HG03439 (cell line): ENCODE data around the gene EFNB2.

Experiments
- ATAC-seq: cut with Tn5 transposase; IDR thresholded peaks from one replicate; pipeline ENCODE4 v1.9.1; 2021; ENCODE audit warnings: mild to moderate bottlenecking, moderate library complexity; ENCODE audit not compliant: unreplicated experiment

The EFNB2 gene

GRCh38 chr13:106487129-106487528 lies 48.3 kb downstream of the EFNB2 start:
- no peak for ATAC-seq

- ATAC-seq, result no peak
These were observed 49.2 kb downstream of the EFNB2 start for GRCh38 chr13:106486287-106486686.

GRCh38 chr13:106484537-106485193 lies 50.8 kb downstream of the EFNB2 start:
- ATAC-seq, result no peak

DNA sequence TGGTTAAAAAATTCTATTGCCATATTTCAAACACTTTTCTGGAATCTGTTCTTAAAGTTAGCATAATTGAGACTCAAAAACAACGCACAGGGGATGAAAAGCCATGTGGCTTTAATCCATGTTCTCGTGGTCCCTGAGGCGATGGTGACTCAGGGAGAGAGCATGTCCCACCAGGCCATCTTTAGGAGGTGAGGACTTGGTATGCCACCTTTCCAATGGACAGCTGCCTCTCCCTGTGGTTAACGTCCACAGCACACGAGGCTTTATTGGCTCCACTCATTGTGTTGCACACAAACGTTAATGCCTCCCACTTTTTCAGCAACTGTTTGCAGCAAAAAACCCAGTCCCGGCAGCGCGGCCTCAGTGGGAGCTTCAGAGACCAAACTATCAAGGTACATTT lies 51.4 kb downstream of the EFNB2 start:
- ATAC-seq, result no peak

DNA sequence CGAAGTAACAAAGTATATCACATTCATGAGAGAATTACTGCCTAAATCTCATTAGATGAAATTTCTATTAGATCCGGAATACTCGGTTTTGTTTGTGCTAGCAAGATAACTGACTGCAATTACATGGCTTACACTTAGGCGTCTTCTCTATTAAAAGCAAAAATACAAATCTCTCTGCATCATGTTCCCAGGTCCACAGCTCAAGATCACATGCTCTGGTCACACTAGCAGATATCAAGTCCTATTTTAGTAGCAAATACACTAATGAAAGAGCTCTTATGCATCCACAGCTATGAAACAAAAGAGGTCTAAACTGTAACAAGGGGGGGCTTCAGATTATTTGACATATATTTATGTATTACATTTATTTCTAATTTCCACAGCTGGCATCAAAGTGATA lies 53.5 kb downstream of the EFNB2 start:
- ATAC-seq, result no peak

- ATAC-seq, result no peak
These were observed 55.0 kb downstream of the EFNB2 start for GRCh38 chr13:106480351-106480910.

- ATAC-seq, result no peak
These were observed 55.5 kb downstream of the EFNB2 start for GRCh38 chr13:106479929-106480328.

DNA sequence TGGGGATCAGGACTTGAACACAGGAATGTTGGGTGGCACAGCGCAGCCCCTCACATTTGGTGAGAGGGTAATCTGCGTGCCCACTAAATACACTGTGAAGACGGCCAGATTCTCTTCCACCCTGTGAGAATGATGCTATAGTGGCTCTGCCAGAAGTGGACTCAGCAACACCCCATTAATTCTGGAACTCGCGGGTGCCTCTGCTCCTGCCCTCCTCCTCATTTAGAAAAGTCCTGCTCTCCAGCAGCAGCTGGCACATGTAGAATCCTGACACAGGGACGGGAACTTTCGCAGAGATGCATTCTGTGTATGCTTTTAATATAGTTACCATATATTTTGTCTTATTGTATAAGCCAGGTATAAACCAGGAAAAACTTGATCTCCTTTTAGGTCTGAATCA lies 57.3 kb downstream of the EFNB2 start:
- no peak for ATAC-seq

GRCh38 chr13:106477303-106477702 lies 58.2 kb downstream of the EFNB2 start:
- ATAC-seq, result no peak

DNA sequence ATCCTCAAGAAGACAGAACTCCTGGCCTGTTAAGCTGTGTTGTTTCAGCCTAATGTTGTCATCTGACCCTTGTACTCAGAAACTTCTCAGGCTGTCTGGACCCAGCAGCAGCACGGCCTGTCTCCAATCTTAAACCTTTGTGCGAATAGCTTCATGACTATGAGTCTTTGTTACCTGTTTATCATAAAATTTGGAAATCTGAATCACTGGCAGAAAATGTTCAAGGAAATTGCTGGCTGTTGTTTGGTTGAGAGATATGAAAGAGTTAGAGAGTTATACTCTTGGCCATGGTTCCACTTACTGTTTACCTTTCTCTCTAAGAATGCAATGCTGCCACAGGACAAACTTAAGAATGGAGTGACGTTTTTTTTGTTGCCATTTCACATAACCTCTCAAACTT lies 59.6 kb downstream of the EFNB2 start:
- no peak for ATAC-seq

DNA sequence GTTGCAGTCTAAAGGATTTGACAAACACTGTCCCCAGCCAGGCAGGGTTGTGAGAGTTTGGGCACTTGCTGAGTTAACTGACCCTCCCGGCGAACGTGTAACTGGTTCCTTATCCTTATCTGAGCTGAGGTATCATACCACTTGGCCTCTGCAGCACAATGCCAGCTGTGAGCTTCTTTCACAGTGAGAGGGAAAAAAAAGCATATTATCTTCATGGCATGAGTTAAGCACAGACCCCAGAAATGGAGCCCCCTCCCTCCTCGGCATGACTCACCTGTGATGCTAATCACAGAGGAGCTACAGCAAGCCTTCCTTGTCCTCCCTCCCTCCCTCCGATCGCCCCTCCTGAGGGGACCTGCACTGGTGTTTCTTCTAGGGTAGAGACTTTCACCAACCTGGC lies 60.5 kb downstream of the EFNB2 start:
- ATAC-seq, result no peak

DNA sequence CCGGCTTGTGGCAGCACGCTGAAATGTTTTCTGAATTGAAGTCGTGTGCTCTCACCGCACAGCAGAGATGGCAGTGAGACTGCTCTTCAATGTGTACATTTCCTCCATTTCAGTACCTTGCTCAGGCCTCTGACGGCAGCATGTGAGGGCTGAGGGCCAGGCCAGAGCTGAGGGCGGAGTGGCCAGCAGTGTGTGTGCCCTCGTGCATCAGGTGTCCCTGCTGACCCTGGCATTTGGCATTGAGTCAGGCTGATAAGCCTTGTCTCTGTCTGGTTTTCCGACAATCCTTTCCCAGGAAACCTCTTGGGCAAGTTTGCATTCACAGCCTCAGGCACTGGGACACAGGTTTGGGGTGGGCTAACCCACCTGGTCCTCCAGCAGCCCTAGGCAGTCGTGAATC lies 62.3 kb downstream of the EFNB2 start:
- no peak for ATAC-seq

GRCh38 chr13:106472621-106473020 lies 62.8 kb downstream of the EFNB2 start:
- ATAC-seq, result no peak

- ATAC-seq, result no peak
These were observed 63.4 kb downstream of the EFNB2 start for GRCh38 chr13:106471957-106472543.

DNA sequence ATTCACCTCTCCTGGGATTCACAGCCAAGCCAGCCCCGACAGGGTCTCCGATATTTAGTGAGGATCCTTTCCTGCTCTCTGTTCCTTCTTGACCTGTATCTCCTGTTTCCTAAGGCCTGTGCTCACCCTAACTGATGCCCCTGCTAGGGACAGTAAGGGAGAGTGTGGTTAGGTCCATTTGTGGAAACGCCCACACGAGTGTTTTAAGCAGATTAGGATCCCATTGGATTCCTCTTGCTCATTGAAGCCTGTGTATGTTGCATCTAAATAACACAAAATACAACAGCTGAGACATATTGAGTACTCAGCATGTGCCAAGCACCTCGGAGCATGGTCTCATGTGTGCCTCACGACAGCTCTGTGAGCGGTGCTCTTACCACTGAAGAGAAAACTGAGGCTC lies 64.9 kb downstream of the EFNB2 start:
- no peak for ATAC-seq

DNA sequence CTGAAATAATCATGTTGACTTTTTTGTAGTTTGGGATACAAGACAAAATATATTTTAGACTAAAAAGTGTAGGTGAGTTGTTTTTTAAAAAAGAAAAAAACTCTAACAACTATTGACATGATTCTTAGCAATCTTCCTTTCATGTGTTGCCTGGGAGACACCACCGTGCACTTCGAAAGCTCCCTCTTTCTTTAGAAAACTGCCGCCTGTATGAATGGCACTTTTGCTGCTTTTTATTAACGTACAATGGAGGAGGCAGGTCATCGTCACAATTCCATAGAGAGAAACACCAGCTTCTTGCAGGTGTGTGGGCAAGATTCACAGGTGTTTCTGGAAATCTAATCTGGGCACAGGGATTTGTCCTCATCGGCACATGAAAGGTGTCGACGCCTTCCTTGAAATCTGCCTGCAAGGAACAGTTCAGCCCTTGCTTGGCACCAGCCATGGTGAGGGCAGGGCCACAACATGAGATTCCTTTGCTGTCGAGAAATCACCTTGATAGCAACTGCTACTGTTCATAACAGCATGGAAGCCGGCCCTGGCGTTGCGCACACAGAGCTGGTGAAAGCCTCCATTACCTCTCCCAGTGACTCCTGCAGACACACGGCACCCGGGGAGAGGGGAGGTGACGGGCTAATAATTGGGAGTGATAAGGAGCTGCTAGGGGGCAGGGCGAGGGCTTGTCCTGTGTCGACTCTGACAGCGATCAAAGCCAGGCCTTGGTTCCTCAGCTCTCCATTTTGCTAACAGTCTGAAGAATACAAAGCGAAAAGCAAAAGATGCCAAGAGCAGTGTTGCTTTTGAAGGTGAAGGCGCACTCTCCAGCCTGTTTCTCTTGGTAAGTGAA lies 66.5 kb downstream of the EFNB2 start:
- no peak for ATAC-seq

DNA sequence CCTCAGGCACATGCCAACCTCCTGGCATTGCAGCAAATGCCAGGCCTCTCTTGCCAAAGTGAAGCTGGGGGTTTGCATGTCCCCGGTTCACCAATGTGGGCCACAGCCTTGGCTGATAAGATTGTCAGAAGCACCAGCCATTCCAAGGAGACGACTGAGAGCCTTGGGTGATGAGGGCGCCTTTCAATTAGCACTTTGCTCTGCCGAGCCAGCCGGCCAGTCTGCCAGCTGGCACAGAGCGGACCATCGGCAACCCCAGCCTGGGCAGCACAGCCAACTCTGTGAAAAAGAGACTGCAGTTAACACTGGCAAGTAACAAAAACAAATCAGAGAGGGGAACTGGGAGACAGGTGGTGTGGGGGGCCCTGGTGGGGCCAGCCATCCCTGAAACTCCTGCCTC lies 67.3 kb downstream of the EFNB2 start:
- ATAC-seq, result no peak

DNA sequence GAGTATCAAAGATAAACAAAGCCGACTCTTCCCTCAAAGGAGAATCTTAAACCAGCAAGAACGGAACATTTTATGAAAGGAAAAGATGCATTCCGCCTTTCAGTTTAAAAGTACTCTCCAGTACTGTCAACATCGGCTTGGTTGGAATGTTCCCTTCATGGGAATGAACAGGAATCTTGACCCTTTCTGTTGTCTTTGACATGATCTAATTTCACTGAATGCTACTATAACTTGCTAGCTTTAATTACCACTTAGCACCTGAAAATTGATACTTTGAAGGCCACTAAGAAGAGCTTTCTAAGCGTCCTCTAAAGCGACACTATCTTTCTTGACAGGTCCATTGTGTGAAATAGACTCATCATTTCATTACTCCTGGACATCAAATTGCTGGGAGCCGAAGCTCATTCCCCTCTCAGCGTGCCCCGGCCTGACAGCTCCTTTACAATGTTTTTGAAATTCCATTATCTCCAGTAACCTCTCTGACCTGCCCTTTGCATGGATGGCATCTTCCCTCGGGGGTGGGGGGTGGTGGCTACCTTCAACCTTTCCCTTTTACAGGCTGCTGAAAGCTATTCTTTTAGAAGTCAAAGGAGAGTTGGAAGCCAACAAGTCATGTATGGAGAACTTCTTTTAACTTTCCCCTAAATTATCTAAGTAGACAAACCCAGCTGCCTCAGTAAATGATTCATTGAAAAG lies 67.9 kb downstream of the EFNB2 start:
- ATAC-seq, result no peak

DNA sequence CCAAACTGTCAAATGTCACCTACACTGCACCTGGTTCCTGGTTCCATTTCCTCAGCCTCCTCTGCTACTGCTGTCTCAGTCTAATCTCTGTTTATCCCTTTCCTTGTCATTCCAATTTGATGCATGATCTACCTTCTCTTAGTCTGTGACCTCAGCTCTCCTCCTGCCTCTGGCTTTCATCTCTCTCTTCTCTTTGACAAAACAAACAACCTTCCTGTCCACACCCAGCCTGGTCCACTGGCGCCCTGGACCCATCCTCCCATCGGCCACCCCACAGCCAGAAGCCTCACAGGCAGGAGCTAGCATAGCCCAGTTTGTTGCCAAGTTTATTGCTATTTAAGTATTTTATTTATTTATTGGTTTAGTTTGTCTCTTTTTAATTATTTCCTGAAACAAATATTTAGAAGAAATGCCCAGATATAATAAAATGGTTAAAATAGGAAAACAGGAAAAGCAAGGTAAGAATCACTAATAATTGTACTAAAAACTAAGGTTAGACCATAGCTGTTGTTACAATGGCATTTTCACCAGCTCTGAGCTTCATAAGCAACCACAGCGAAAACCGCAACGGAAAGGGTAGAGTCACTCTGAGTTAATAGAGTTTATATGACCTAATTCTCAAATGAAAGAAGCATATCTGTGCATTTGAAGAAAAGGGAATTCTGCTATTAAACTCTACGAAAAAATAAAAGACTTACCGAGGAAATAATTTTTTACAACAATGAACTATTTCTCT lies 68.6 kb downstream of the EFNB2 start:
- ATAC-seq, result no peak

DNA sequence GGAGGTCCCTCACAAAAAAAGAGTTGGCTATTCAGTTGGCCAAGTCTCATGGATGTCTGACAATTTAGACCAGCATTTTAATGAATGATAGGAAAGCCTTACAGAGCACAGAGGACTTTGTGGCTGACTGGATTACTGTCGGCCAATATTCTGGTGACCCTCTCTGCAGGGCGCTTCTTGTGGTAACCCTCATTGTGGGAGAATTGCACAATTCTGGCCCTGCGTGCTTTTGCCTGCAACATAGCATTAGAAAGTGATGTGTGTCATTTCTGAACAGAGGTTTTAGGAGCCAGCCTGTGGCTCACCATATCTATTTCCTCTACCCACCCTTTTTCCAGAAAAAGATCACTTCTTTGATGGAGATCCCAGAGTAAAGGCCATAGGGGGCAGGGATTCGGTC lies 71.4 kb downstream of the EFNB2 start:
- ATAC-seq, result no peak

GRCh38 chr13:106462710-106463109 lies 72.8 kb downstream of the EFNB2 start:
- ATAC-seq, result no peak
